HepG2 (cell line): ENCODE data around the gene CMTM4. TPM values are rescaled to one million over a fixed set of nuclear protein-coding genes. Genes with fewer than 3 reads are reported as not detected.
A peak's percentile ranks its signal among the peaks of the same experiment; 100 is the strongest.

Source experiments
- ATF1 ChIP-seq: IDR thresholded peaks from 2 replicates; pipeline ENCODE4 v1.6.1; 2016; ENCODE audit warnings: mild to moderate bottlenecking, control low read depth
- NCOA5 ChIP-seq: sonication (generic); formaldehyde crosslinking; IDR thresholded peaks from 2 replicates; pipeline ENCODE4 v1.4.0; 2020; ENCODE audit warnings: missing genetic modification reagents
- SALL1 ChIP-seq: sonication (generic); formaldehyde crosslinking; IDR thresholded peaks from 2 replicates; pipeline ENCODE4 v1.8.0; 2022; ENCODE audit warnings: mild to moderate bottlenecking, missing genetic modification reagents
- SAP130 ChIP-seq: IDR thresholded peaks from 2 replicates; pipeline ENCODE4 v1.6.1; 2016; ENCODE audit warnings: low read depth
- STAG1 ChIP-seq: sonication (generic); formaldehyde crosslinking; IDR thresholded peaks from 2 replicates; pipeline ENCODE4 v1.4.0; 2020; ENCODE audit warnings: missing genetic modification reagents
- ZNF292 ChIP-seq: sonication (generic); formaldehyde crosslinking; IDR thresholded peaks from 2 replicates; pipeline ENCODE4 v1.8.1; 2022; ENCODE audit warnings: mild to moderate bottlenecking, low read depth, missing genetic modification reagents, borderline replicate concordance
- ZNF296 ChIP-seq: sonication (generic); formaldehyde crosslinking; conservative IDR thresholded peaks from 2 replicates; pipeline ENCODE4 v1.5.0; 2020; ENCODE audit warnings: mild to moderate bottlenecking, missing genetic modification reagents
- ZNF335 ChIP-seq: sonication (generic); formaldehyde crosslinking; IDR thresholded peaks from 2 replicates; pipeline ENCODE4 v1.4.0; 2020; ENCODE audit warnings: missing genetic modification reagents
- ZNF530 ChIP-seq: sonication (generic); formaldehyde crosslinking; IDR thresholded peaks from 2 replicates; pipeline ENCODE4 v1.5.0; 2020; ENCODE audit warnings: low read depth, mild to moderate bottlenecking, missing genetic modification reagents
- ZNF747 ChIP-seq: sonication (generic); formaldehyde crosslinking; IDR thresholded peaks from 2 replicates; pipeline ENCODE4 v1.8.1; 2023; ENCODE audit warnings: missing genetic modification reagents, mild to moderate bottlenecking, borderline replicate concordance
- ZNF761 ChIP-seq: sonication (generic); formaldehyde crosslinking; conservative IDR thresholded peaks from 2 replicates; pipeline ENCODE4 v1.4.0; 2020; ENCODE audit warnings: mild to moderate bottlenecking, missing genetic modification reagents
- ZNF776 ChIP-seq: sonication (generic); formaldehyde crosslinking; IDR thresholded peaks from 2 replicates; pipeline ENCODE4 v1.4.0; 2020; ENCODE audit warnings: mild to moderate bottlenecking, missing genetic modification reagents
- ZNF83 ChIP-seq: sonication (generic); formaldehyde crosslinking; IDR thresholded peaks from 2 replicates; pipeline ENCODE4 v1.4.0; 2020; ENCODE audit warnings: missing genetic modification reagents, mild to moderate bottlenecking, borderline replicate concordance
- ZSCAN25 ChIP-seq: sonication (generic); formaldehyde crosslinking; IDR thresholded peaks from 2 replicates; pipeline ENCODE4 v1.8.0; 2022; ENCODE audit warnings: mild to moderate bottlenecking, missing genetic modification reagents
- polyA plus RNA-seq, 8 experiments: library from polyadenylated mRNA; depleted of rRNA in 3 of 8; stranded (reverse) in 7 of 8; unstranded in 1 of 8; fragments of >200 nt; fragmentation: Illumina TruSeq in 4 of 8; extraction: Trizol in 4 of 8; gene quantifications; 2 replicates each; pipeline versions ENCODE4 v1.2.1 to v1.2.3, GENCODE V29; 2011 to 2016; ENCODE audit warnings: low read depth in 4 of 8, missing spikeins in 1 of 8, mixed read lengths in 1 of 8; ENCODE audit not compliant: insufficient read depth in 1 of 8
- total RNA-seq, 5 experiments: library from RNA; depleted of rRNA; stranded (reverse); fragments of >200 nt; fragmentation: Illumina TruSeq; extraction: Trizol; gene quantifications; 2 replicates each; pipeline ENCODE4 v1.2.3, GENCODE V29; 2016; ENCODE audit warnings: low read depth in 1 of 5
- TF ChIP-seq, protein P1 (sequence below), 2 experiments: sonication (generic) in 1 of 2; formaldehyde crosslinking in 1 of 2; IDR thresholded peaks; 2 replicates each; pipeline versions ENCODE4 v1.4.0 to v1.6.1; 2018 to 2020; ENCODE audit warnings: missing genetic modification reagents in 2 of 2, borderline replicate concordance in 1 of 2, low read depth in 1 of 2, mild to moderate bottlenecking in 1 of 2, missing biosample characterization in 1 of 2
- TF ChIP-seq, protein P2 (sequence below): sonication (generic); formaldehyde crosslinking; IDR thresholded peaks from 2 replicates; pipeline ENCODE4 v1.4.0; 2020; ENCODE audit warnings: mild to moderate bottlenecking, missing genetic modification reagents
- TF ChIP-seq, protein P3 (sequence below): sonication (generic); formaldehyde crosslinking; IDR thresholded peaks from 2 replicates; pipeline ENCODE4 v1.8.0; 2022; ENCODE audit warnings: mild to moderate bottlenecking, missing genetic modification reagents; ENCODE audit not compliant: insufficient replicate concordance
- TF ChIP-seq, protein P4 (sequence below): sonication (generic); formaldehyde crosslinking; IDR thresholded peaks from 2 replicates; pipeline ENCODE4 v1.4.0; 2020; ENCODE audit warnings: mild to moderate bottlenecking, missing genetic modification reagents

Gene CMTM4
- total and polyA plus RNA-seq, 2 of the 13 experiments (the other 11 are each of a cell fraction or from before 2014, with no cell fraction given): 32.0 to 36.3 TPM

DNA sequence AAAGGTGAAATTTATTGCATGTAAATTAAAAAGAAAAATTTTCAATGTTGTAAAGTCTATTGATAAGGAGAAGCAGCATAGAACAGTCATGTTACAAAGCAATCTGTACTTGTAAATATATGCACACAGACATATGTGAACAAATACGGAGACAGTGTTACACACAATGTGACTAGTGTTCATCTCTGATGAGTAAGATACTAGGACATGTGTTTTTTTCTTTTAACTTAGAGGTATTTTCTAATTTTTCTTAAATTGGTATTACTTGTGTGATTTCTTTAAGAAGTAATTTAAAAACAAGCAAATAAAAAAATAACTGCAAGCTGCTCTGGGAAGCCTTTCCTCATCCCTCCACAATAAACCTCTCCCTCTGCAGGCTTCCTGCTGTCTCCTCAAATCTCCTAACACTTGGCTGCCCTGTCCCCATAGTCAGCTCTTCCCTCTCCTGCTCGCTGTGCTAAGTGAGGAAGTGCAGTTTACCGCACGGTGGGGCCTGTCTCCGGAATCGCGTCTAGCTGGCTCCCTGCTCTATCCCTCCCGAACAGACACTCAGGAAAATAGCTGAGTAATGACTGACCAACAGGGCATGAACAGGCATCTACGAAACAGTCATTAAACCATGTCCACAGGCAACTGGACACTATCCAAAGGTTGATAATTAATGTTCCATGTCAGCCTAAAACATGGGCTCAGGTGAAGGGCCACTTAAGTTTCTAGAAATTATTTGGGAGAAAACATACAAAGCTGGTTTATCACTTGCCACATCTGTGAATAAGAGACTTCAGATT lies 35.9 kb downstream of the CMTM4 start (continued):
- TF ChIP-seq, protein P1, sequence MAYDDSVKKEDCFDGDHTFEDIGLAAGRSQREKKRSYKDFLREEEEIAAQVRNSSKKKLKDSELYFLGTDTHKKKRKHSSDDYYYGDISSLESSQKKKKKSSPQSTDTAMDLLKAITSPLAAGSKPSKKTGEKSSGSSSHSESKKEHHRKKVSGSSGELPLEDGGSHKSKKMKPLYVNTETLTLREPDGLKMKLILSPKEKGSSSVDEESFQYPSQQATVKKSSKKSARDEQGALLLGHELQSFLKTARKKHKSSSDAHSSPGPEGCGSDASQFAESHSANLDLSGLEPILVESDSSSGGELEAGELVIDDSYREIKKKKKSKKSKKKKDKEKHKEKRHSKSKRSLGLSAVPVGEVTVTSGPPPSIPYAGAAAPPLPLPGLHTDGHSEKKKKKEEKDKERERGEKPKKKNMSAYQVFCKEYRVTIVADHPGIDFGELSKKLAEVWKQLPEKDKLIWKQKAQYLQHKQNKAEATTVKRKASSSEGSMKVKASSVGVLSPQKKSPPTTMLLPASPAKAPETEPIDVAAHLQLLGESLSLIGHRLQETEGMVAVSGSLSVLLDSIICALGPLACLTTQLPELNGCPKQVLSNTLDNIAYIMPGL (CRISPR knock-in tag; IDR thresholded peaks at IDR 0.05; ENCODE audit: borderline replicate concordance in 1 of 2, low read depth in 1 of 2): peak in 1 of 2 experiments; percentile 75; a peak in 2 of 4 replicates
- TF ChIP-seq ZSCAN25 (0 out of 2 replicates have a peak, but pooled peaks have one; percentile 21), ZNF296 (CRISPR knock-in tag) (no peak), ZNF776 (CRISPR knock-in tag) (no peak), STAG1 (CRISPR knock-in tag) (peak; percentile 55), SALL1 (CRISPR knock-in tag) (peak; percentile 40; the same call in 1 of the 2 replicates), ZNF83 (CRISPR knock-in tag) (no peak), ZNF530 (CRISPR knock-in tag) (no peak), SAP130 (peak; percentile 76), ATF1 (CRISPR knock-in tag) (no peak), ZNF761 (CRISPR knock-in tag) (no peak), ZNF747 (CRISPR knock-in tag) (0 out of 2 replicates have a peak, but pooled peaks have one; percentile 49), ZNF335 (CRISPR knock-in tag) (peak; percentile 50; the same call in 1 of the 2 replicates), NCOA5 (no peak), ZNF292 (CRISPR knock-in tag) (peak; percentile 86; the same call in 1 of the 2 replicates)
- TF ChIP-seq, protein P2, sequence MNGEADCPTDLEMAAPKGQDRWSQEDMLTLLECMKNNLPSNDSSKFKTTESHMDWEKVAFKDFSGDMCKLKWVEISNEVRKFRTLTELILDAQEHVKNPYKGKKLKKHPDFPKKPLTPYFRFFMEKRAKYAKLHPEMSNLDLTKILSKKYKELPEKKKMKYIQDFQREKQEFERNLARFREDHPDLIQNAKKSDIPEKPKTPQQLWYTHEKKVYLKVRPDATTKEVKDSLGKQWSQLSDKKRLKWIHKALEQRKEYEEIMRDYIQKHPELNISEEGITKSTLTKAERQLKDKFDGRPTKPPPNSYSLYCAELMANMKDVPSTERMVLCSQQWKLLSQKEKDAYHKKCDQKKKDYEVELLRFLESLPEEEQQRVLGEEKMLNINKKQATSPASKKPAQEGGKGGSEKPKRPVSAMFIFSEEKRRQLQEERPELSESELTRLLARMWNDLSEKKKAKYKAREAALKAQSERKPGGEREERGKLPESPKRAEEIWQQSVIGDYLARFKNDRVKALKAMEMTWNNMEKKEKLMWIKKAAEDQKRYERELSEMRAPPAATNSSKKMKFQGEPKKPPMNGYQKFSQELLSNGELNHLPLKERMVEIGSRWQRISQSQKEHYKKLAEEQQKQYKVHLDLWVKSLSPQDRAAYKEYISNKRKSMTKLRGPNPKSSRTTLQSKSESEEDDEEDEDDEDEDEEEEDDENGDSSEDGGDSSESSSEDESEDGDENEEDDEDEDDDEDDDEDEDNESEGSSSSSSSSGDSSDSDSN (CRISPR knock-in tag): 0 out of 2 replicates have a peak, but pooled peaks have one; percentile 28
- TF ChIP-seq, protein P3, sequence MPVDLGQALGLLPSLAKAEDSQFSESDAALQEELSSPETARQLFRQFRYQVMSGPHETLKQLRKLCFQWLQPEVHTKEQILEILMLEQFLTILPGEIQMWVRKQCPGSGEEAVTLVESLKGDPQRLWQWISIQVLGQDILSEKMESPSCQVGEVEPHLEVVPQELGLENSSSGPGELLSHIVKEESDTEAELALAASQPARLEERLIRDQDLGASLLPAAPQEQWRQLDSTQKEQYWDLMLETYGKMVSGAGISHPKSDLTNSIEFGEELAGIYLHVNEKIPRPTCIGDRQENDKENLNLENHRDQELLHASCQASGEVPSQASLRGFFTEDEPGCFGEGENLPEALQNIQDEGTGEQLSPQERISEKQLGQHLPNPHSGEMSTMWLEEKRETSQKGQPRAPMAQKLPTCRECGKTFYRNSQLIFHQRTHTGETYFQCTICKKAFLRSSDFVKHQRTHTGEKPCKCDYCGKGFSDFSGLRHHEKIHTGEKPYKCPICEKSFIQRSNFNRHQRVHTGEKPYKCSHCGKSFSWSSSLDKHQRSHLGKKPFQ (CRISPR knock-in tag): no peak
- TF ChIP-seq, protein P4, sequence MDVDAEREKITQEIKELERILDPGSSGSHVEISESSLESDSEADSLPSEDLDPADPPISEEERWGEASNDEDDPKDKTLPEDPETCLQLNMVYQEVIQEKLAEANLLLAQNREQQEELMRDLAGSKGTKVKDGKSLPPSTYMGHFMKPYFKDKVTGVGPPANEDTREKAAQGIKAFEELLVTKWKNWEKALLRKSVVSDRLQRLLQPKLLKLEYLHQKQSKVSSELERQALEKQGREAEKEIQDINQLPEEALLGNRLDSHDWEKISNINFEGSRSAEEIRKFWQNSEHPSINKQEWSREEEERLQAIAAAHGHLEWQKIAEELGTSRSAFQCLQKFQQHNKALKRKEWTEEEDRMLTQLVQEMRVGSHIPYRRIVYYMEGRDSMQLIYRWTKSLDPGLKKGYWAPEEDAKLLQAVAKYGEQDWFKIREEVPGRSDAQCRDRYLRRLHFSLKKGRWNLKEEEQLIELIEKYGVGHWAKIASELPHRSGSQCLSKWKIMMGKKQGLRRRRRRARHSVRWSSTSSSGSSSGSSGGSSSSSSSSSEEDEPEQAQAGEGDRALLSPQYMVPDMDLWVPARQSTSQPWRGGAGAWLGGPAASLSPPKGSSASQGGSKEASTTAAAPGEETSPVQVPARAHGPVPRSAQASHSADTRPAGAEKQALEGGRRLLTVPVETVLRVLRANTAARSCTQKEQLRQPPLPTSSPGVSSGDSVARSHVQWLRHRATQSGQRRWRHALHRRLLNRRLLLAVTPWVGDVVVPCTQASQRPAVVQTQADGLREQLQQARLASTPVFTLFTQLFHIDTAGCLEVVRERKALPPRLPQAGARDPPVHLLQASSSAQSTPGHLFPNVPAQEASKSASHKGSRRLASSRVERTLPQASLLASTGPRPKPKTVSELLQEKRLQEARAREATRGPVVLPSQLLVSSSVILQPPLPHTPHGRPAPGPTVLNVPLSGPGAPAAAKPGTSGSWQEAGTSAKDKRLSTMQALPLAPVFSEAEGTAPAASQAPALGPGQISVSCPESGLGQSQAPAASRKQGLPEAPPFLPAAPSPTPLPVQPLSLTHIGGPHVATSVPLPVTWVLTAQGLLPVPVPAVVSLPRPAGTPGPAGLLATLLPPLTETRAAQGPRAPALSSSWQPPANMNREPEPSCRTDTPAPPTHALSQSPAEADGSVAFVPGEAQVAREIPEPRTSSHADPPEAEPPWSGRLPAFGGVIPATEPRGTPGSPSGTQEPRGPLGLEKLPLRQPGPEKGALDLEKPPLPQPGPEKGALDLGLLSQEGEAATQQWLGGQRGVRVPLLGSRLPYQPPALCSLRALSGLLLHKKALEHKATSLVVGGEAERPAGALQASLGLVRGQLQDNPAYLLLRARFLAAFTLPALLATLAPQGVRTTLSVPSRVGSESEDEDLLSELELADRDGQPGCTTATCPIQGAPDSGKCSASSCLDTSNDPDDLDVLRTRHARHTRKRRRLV (CRISPR knock-in tag): no peak
